22Rv1 (cell line): ENCODE results near the gene TNPO3.

Experiments used
- ZFX ChIP-seq: fragments of 450-650 bp; IDR thresholded peaks from 2 replicates; pipeline ENCODE4 v1.6.1; 2017; ENCODE audit warnings: antibody characterized with exemption, borderline replicate concordance
- TF ChIP-seq, protein P1 (sequence below): fragments of 450-650 bp; IDR thresholded peaks from 2 replicates; pipeline ENCODE4 v1.5.1; 2017; ENCODE audit warnings: mild to moderate bottlenecking

DNA sequence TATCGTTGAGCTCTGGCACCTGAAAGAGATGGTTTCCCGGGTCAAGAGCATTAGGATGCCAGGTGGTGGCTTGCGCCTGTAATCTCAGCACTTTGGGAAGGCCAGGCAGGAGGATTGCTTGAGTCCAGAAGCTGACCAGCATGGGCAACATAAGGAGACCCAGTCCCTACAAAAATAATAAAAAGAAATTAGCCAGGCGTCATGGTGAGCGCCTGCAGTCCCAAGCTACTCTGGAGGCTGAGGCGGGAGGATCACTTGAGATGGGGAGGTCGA lies 138.3 kb downstream of the TNPO3 start:
- TF ChIP-seq, protein P1, sequence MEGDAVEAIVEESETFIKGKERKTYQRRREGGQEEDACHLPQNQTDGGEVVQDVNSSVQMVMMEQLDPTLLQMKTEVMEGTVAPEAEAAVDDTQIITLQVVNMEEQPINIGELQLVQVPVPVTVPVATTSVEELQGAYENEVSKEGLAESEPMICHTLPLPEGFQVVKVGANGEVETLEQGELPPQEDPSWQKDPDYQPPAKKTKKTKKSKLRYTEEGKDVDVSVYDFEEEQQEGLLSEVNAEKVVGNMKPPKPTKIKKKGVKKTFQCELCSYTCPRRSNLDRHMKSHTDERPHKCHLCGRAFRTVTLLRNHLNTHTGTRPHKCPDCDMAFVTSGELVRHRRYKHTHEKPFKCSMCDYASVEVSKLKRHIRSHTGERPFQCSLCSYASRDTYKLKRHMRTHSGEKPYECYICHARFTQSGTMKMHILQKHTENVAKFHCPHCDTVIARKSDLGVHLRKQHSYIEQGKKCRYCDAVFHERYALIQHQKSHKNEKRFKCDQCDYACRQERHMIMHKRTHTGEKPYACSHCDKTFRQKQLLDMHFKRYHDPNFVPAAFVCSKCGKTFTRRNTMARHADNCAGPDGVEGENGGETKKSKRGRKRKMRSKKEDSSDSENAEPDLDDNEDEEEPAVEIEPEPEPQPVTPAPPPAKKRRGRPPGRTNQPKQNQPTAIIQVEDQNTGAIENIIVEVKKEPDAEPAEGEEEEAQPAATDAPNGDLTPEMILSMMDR, result no peak
- no peak for TF ChIP-seq ZFX
